Activated CD4-positive, alpha-beta T cell treated with anti-CD3 and anti-CD28 coated beads, Interleukin-2, amount 10 ng/mL, durations not matched to agents 7 days and 5 days (primary cell): ENCODE results near the gene MACROD2. TPM values are rescaled to one million over a fixed set of nuclear protein-coding genes. Genes with fewer than 3 reads are reported as not detected.

Experiments
- CTCF ChIA-PET: fragments of 350-600 bp; sonication (Branson Sonifier 250); formaldehyde crosslinking; loops from one replicate; lab custom pipeline; 2021; ENCODE audit warnings: antibody characterized with exemption; lab: Charles Lee
- POLR2A ChIA-PET: fragments of 350-600 bp; sonication (Branson Sonifier 250); formaldehyde crosslinking; loops from one replicate; lab custom pipeline; 2021; ENCODE audit warnings: antibody characterized with exemption; lab: Charles Lee
- DNase-seq: peaks from one replicate; pipeline ENCODE4 v3.0.0-alpha.2; 2020
- H3K27ac Mint-ChIP-seq: one replicate; pipeline ENCODE4 v1.8.0; 2021; ENCODE audit warnings: mild to moderate bottlenecking, moderate library complexity, mixed read lengths
- H3K27me3 Mint-ChIP-seq: one replicate; pipeline ENCODE4 v1.8.0; 2021; ENCODE audit warnings: mixed read lengths
- H3K36me3 Mint-ChIP-seq: one replicate; pipeline ENCODE4 v1.8.0; 2021; ENCODE audit warnings: low read depth, mixed read lengths
- H3K4me1 Mint-ChIP-seq: one replicate; pipeline ENCODE4 v1.8.0; 2021; ENCODE audit warnings: mixed read lengths
- H3K4me3 Mint-ChIP-seq: one replicate; pipeline ENCODE4 v1.8.0; 2021; ENCODE audit warnings: mild to moderate bottlenecking, moderate library complexity, mixed read lengths
- H3K9me3 Mint-ChIP-seq: one replicate; pipeline ENCODE4 v1.8.0; 2021; ENCODE audit warnings: mixed read lengths
- total RNA-seq, 2 experiments: library from RNA; stranded (reverse); gene quantifications; one replicate each; pipeline ENCODE4 v1.2.3, GENCODE V29; 2021

MACROD2 gene
- total RNA-seq, 2 experiments from 2014 or later = not detected

DNA sequence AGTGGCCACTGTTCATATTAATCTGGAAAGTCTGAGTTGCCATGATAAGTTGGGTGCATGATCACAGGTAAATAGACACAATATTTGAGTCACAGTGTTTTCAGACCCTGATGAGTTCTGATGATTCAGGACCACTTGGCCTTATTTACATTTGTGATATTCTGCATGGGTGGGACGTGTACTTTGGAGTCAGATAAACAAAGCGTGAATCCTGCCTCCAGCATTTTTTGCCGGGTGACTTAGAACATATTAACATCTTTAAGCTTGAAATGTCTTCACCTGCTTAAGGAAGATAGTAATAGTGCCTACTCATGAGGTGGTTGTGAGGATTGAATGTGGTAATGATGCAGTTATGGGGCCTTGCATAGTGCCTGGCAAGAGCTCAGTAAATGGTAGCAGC lies 1582.8 kb downstream of the MACROD2 start:
- no peak overlapping the region for H3K4me3 Mint-ChIP-seq
- ChIA-PET POLR2A (no interaction called here), CTCF (no interaction called here)
- H3K9me3 Mint-ChIP-seq = no peaks in the 10 kb centered on the region
- DNase-seq = no peak
- no peaks in the 10 kb centered on the region for H3K4me1 Mint-ChIP-seq
- H3K36me3 Mint-ChIP-seq = no peaks in the 10 kb centered on the region
- H3K27ac Mint-ChIP-seq = no peak overlapping the region
- H3K27me3 Mint-ChIP-seq = no peaks in the 10 kb centered on the region

DNA sequence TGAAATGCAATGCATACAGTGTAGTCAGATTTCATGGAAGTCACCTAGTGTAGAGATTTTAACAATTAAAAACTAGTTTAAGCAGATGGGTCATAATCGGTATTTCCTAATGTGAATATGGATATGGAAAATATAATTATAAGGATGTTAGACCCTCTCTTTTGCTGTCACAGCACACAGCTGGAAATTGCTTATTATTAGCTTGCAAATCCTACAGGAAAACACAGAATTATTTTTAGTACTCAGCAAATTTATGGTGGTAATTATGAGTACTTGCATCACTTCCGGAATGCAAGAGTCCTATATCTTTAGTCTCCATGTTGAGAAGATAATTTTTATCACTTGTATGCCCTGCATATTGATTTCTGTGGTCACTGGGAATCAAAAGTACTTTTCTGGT lies 1584.4 kb downstream of the MACROD2 start:
- DNase-seq = no peak
- ChIA-PET POLR2A (no interaction called here), CTCF (no interaction called here)
- no peaks in the 10 kb centered on the region for H3K4me1 Mint-ChIP-seq
- H3K4me3 Mint-ChIP-seq = no peak overlapping the region
- no peaks in the 10 kb centered on the region for H3K9me3 Mint-ChIP-seq
- H3K36me3 Mint-ChIP-seq = no peaks in the 10 kb centered on the region
- H3K27ac Mint-ChIP-seq = no peak overlapping the region
- no peaks in the 10 kb centered on the region for H3K27me3 Mint-ChIP-seq

DNA sequence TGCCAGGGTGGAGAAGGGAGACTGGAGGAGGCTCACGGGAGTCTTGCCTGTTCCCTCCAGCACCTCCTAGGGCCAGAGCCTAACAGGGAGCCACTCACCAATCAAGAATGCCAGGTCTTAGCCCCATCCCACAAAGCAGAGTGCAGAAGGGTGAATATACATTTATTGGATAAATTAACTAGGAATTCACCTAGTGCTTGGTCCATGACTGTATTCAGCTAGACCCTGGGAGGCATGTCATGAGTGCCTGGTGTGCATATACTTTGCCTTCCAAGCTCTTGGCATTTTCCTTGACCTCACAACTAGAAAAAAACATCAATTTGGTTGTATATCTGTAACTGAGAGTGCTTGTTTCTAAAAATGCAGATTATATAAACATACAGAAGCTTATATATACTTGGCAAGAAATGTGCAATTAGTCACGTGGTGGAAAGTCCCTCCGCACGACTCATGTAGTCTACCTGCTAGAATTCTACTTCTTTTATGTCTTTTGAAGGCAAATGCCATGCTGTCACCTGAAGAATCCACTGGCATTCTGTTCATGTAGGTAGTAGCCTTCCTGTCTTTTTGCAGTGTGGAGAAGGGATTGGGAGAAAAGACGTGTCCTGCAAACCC lies 1586.9 kb downstream of the MACROD2 start:
- no peak overlapping the region for H3K4me3 Mint-ChIP-seq
- H3K27me3 Mint-ChIP-seq = no peaks in the 10 kb centered on the region
- DNase-seq = no peak
- H3K36me3 Mint-ChIP-seq = no peaks in the 10 kb centered on the region
- no peak overlapping the region for H3K27ac Mint-ChIP-seq
- H3K4me1 Mint-ChIP-seq = no peaks in the 10 kb centered on the region
- POLR2A ChIA-PET = no interaction called here
- CTCF ChIA-PET = no interaction called here
- no peaks in the 10 kb centered on the region for H3K9me3 Mint-ChIP-seq

DNA sequence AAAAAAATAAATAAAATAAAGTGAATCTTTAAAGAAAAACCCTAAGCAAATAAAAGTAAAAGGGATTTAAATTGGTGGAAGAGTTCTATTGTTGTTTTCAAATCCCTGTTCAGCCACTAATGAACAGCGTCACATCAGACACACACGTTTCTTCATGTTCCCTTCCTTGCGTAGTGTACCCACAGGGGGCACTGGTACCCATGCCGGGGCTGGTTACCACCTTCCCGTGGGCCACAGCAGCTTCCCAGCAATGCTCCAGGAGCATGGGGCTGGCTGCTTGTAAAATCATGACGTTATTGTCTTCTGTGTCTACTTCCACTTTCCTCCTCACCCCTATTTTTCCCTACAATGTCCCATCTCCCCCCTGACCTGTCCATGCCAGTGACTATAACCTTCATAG lies 1589.2 kb downstream of the MACROD2 start:
- no peak overlapping the region for H3K27ac Mint-ChIP-seq
- POLR2A ChIA-PET = no interaction called here
- no peaks in the 10 kb centered on the region for H3K4me1 Mint-ChIP-seq
- no peaks in the 10 kb centered on the region for H3K27me3 Mint-ChIP-seq
- no peaks in the 10 kb centered on the region for H3K9me3 Mint-ChIP-seq
- no peak for DNase-seq
- no peaks in the 10 kb centered on the region for H3K36me3 Mint-ChIP-seq
- no peak overlapping the region for H3K4me3 Mint-ChIP-seq
- CTCF ChIA-PET = no interaction called here

DNA sequence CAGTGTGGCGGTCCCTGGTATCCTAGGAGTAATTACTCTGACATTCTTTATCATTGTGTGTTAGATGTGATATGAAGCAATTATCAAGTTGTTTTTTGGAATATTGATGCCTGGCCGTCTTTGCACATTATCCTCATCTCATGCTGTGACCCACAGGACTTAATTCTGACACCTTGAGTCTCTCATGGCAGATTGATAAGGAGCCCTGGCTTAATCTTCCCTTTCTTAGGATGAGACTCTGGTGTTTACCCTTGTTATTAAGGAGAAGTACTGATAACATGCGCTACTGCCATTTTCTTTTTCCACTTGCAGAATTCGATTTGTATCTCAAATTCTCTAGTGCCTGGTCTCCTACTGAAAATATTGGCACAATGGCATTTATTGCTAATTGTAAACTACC lies 1597.8 kb downstream of the MACROD2 start:
- H3K4me1 Mint-ChIP-seq = no peaks in the 10 kb centered on the region
- H3K27ac Mint-ChIP-seq = no peak overlapping the region
- no peak overlapping the region for H3K4me3 Mint-ChIP-seq

DNA sequence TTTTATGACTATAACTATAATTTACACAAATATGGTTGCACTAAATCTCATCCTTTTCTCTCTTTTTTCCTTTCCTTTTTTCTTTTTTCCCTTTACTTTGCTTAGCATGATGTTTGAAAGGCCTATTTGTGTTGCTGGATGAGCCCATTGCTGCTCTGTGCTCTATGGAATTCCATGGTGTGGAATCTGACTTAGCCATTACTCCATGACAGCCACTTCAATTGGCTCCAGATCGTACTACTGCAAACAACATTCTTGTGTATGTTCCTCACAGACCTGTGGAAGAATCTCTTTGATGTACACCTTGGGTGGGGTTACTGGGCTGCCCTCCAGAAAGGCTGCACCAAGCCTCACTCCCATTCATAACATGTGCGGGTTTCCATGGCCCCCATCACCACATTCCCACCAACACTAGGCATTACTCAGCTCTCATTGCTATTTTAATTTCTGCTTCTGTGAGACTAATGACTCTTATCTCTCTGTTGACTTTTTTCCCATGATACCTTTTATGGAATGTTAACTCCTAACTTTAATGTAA lies 1598.9 kb downstream of the MACROD2 start:
- H3K27me3 Mint-ChIP-seq = no peaks in the 10 kb centered on the region

More for the DNA sequence above, 1597.8 kb downstream of the MACROD2 start:
- Mint-ChIP-seq H3K9me3 (no peaks in the 10 kb centered on the region), H3K36me3 (no peaks in the 10 kb centered on the region), H3K27me3 (no peaks in the 10 kb centered on the region)
- no peak for DNase-seq
- ChIA-PET POLR2A (no interaction called here), CTCF (no interaction called here)

DNA sequence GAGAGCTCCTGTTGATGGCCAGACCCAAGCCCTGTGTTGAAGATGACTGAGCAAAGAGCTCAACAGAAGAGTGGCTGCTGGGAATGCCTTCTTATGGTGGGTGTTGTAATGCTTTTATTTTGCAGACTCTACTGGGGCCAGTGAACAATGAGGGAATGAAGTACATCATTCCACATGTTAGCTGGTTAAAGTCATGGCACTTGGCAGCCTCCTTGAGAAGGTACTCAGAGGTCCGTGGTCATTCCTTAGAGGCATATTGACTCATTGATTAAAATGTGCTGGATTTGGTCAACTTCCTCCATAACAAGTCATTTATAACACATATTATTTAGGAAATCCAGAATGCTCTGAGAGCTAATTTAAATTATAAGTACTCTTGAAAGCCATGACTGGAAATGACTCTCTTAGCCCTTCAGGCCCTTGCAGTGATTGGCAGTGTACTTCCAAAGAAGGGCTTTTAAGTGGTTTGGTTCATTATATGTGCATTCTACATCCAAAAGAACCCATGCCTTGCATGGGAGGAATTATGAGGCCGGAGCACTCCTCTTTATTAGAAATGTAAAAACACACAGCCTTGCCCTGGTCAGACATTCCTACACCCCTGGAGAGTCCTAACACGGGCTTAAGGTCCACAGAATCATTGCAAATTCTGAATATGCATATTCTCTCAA lies 1601.0 kb downstream of the MACROD2 start:
- H3K27ac Mint-ChIP-seq = no peak overlapping the region
- H3K27me3 Mint-ChIP-seq = no peaks in the 10 kb centered on the region
- ChIA-PET POLR2A (no interaction called here), CTCF (no interaction called here)
- H3K4me1 Mint-ChIP-seq = no peaks in the 10 kb centered on the region
- DNase-seq = no peak
- H3K9me3 Mint-ChIP-seq = no peaks in the 10 kb centered on the region
- H3K36me3 Mint-ChIP-seq = no peaks in the 10 kb centered on the region
- H3K4me3 Mint-ChIP-seq = no peak overlapping the region

More for the DNA sequence above, 1598.9 kb downstream of the MACROD2 start:
- Mint-ChIP-seq H3K4me1 (no peaks in the 10 kb centered on the region), H3K36me3 (no peaks in the 10 kb centered on the region), H3K4me3 (no peak overlapping the region), H3K27ac (no peak overlapping the region), H3K9me3 (no peaks in the 10 kb centered on the region)
- POLR2A ChIA-PET = no interaction called here
- CTCF ChIA-PET = no interaction called here
- no peak for DNase-seq

DNA sequence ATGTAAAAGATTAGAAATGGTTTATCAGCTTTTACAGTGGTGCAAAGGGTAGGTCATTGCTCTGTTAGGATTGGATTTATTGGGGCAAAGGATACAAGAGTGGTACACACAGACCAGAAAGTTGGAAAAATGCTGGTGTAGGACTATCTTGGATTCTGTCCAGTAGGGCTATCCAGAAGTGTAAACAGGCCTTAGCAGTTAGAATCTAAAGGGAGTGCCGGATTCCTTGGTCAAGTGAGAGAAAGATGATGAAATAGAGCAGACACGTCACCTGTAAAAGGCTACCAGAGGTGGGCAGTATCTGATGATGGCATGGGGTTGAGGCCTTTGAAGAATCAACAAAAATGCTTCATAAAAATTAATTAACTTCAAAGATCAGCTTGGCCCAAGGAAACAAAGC lies 1602.0 kb downstream of the MACROD2 start:
- no peaks in the 10 kb centered on the region for H3K9me3 Mint-ChIP-seq
- ChIA-PET POLR2A (no interaction called here), CTCF (no interaction called here)
- H3K27me3 Mint-ChIP-seq = no peaks in the 10 kb centered on the region
- H3K4me1 Mint-ChIP-seq = no peaks in the 10 kb centered on the region
- no peaks in the 10 kb centered on the region for H3K36me3 Mint-ChIP-seq
- H3K4me3 Mint-ChIP-seq = no peak overlapping the region
- DNase-seq = no peak
- no peak overlapping the region for H3K27ac Mint-ChIP-seq

DNA sequence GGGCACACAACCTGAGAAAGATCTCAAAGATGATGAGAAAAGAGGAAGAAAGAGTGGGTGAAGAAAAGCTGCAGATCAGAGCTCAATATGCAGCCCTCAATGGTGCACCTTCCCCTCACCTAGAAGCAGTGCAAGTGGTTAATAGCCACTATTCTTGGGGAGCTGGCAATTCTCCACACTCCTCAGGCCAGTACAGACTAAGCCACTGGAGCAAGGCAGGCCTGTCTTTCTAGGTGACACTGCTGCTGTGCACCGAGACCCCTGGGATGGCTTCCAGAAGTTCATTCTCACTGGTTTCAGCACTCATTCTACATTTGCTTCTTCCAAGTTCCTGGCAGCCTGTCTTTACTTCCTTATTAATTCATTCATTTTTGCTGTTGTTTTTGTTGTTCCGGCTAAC lies 1604.6 kb downstream of the MACROD2 start:
- no peaks in the 10 kb centered on the region for H3K9me3 Mint-ChIP-seq
- CTCF ChIA-PET = interaction anchor here (0.6 kb wide), 1 partner anchor 63 kb away, joined by 3 read pairs; no protein-coding TSS in a partner anchor
- no peak overlapping the region for H3K4me3 Mint-ChIP-seq
- no peak overlapping the region for H3K27ac Mint-ChIP-seq
- H3K4me1 Mint-ChIP-seq = no peaks in the 10 kb centered on the region
- H3K27me3 Mint-ChIP-seq = no peaks in the 10 kb centered on the region
- H3K36me3 Mint-ChIP-seq = no peaks in the 10 kb centered on the region
- POLR2A ChIA-PET = no interaction called here
- DNase-seq = no peak

DNA sequence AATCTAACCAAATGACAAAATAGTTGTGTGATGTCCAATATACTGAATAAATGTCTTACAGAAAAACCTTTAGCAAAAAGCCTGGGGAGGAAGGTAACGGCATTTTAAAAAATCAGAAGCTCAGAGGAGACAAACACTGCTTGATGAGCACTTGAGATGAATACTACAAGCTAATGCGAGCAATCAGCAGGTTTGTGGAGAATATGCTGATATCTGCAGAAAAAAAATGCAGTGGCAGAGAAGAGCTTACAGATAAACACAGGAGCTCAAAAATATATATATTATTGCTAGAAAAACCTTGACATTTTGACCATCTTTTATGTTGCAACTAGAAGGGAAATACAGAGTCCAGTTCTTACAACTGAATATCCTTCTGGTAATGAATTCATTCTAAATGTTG lies 1605.2 kb downstream of the MACROD2 start:
- CTCF ChIA-PET = interaction anchor here (0.6 kb wide), 1 partner anchor 63 kb away, joined by 3 read pairs; no protein-coding TSS in a partner anchor
- no peaks in the 10 kb centered on the region for H3K9me3 Mint-ChIP-seq
- H3K36me3 Mint-ChIP-seq = no peaks in the 10 kb centered on the region
- POLR2A ChIA-PET = interaction anchor here (0.6 kb wide), 1 partner anchor 1523 kb away, joined by 4 read pairs; no protein-coding TSS in a partner anchor
- no peaks in the 10 kb centered on the region for H3K4me1 Mint-ChIP-seq
- no peak overlapping the region for H3K4me3 Mint-ChIP-seq
- no peaks in the 10 kb centered on the region for H3K27me3 Mint-ChIP-seq
- H3K27ac Mint-ChIP-seq = no peak overlapping the region
- DNase-seq = no peak

DNA sequence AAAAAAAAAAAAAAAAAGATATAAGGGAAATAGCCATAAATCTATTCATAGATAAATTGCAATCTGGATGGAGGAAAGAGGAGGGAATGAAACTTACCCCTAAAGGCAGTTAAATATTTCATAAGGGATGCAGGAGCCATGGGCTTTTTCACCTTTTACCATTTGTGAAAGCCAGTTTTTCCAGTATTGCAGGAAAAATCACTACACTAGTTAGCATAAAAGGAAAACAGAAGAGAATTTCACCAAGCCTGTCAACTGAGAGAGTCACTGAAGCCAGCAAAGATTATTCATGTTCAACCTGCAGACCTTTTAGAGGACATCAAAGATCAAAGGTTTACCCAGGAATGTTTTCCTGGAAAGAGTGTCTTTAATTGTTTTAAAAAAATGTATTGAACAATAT lies 1608.2 kb downstream of the MACROD2 start:
- Mint-ChIP-seq H3K27me3 (no peaks in the 10 kb centered on the region), H3K36me3 (no peaks in the 10 kb centered on the region), H3K9me3 (no peaks in the 10 kb centered on the region), H3K4me3 (no peak overlapping the region), H3K27ac (no peak overlapping the region), H3K4me1 (no peaks in the 10 kb centered on the region)
- ChIA-PET CTCF (no interaction called here), POLR2A (no interaction called here)
- DNase-seq = no peak

DNA sequence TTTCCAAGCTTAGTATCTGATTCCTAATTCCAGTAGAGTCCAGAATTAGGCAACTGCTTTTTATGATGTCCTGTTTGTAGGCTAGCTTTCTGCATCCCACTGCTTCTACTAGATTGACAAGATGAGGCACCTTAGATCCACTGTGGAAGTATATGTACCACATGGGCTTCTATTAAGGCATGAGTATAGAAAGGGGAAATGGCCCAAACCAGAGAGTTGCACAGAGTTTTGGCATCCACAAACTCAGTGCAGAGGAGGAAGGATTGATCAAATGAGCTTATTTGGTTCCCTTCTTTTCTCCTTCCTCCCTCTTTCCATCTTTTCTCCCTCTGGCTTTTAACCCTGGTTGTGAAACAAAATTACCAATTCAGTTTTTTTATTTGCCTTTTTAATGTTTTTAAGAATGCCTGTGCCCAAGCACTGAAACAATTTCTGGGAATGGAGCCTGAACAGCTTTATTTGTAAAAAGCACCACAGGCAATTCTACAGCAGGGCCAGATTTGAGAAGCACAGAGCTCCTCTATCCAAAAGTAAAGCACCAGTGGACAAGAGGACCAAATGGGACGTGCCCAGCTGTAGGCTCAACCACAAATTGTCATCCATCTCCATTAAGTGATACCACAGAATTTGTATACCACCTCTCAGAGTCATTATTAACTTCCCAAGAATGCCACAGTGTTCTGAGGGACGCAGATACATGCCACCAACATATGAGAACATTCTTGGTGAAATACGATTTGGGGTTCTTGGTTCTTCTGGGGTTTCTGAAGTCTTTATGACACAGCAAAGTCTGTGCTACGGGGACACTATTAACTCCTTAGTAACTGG lies 1608.9 kb downstream of the MACROD2 start:
- Mint-ChIP-seq H3K4me3 (no peak overlapping the region), H3K27ac (no peak overlapping the region), H3K36me3 (no peaks in the 10 kb centered on the region), H3K4me1 (no peaks in the 10 kb centered on the region), H3K27me3 (no peaks in the 10 kb centered on the region), H3K9me3 (no peaks in the 10 kb centered on the region)
- CTCF ChIA-PET = no interaction called here
- POLR2A ChIA-PET = no interaction called here
- no peak for DNase-seq

DNA sequence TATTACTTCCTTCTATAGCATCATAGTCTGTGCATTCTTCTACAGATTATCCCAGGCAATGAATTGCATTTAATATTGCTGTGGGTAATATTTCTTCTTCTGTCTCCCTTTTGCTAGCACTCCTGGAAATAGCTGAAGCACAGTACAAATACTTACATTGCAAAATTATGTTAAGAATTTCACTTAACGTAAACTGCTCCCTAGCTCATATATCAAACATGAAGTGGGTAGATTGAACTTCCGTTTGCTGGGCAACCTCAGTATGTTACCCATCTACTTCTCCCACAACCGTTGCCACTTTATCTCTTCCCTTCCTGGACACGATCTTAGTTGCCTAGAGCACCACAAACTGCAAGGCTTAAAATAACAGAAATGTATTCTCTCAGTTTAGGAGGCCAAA lies 1614.6 kb downstream of the MACROD2 start:
- DNase-seq = no peak
- ChIA-PET CTCF (no interaction called here), POLR2A (no interaction called here)
- Mint-ChIP-seq H3K27me3 (no peaks in the 10 kb centered on the region), H3K9me3 (no peaks in the 10 kb centered on the region), H3K4me3 (no peak overlapping the region), H3K27ac (no peak overlapping the region), H3K4me1 (no peaks in the 10 kb centered on the region), H3K36me3 (no peaks in the 10 kb centered on the region)
